GM19238 (cell line): ENCODE data around the gene TWIST2.

Experiments used
- DNase-seq: peaks from one replicate; pipeline ENCODE4 v3.0.0; 2011; ENCODE audit warnings: low spot score; ENCODE audit not compliant: insufficient read length

The TWIST2 gene

DNA sequence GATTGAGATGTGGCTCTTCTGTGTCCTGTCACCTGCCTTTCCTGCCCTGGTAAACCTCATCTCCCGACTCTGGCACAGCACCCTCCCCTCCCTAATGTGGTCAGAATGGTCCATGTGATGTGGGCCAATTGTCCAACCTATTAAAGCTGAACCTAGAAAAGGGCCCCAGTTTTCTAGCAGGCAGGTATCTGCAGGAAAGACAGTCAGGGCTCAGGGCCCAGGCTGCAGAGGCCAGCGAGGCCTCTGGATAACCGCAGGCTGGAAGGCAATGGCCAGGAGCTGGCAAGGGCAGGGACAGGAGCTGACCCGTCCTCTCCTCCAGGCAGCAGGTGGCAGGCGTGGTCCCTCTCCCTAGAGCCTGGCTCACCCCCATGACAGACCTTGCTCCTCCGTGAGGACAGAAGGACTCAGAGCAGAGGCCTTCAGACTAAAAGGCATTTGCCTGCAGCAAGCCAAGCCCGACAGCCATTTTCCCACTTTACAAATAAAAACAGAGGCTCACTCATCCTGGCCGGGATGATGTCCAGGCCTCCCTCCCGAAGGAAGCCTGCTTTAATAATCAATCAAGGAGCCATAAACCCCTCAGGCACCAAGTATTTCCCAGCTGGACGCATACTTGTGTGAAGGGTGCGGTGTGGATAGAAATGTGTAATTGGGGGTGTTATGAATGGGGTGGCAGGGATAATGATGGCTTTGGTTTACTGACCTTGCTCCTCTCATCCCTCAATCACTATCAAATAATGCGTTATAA lies 107.1 kb downstream of the TWIST2 start:
- DNase-seq: no peak

DNA sequence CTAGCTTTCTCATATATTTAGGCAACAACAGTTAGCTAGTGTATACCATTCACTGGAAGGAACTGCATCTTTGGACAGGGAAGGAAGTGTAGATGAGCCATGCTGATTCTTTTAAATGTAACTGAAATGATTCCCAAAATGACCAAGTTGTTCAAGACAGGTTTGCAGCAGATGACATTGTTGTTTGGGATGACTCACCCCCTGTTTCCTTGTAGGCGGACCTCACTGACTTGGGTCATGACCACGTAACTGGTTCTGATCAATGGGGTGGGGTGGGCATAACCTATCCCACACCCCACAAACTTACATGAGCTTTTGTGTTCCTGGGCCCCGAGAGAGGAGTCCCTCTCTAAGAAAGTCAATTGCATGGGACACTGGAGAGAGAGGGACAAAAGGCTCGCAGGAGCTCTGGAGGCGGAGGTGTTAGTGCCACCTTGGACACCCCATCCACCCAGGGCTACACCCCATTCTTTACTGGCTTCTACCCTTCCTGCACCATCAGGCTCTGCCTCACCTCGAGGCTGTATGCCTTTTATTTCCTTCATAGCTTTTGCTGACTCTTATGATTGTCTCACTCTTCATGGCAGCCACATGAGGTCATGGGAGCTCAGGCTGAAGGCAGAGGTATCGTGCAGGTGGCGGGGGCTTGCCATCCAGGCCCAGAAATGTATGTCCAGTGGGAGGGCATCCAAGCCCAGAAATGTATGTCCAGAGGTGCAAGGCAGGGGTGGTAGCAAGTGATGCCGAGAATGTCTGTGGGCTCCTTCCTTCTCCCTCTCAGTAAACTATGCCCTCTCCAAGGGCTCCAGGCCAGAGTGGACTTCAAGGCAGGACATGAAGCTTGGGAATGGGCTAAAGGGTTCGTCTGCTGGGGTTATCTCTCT lies 108.0 kb downstream of the TWIST2 start:
- no peak for DNase-seq

DNA sequence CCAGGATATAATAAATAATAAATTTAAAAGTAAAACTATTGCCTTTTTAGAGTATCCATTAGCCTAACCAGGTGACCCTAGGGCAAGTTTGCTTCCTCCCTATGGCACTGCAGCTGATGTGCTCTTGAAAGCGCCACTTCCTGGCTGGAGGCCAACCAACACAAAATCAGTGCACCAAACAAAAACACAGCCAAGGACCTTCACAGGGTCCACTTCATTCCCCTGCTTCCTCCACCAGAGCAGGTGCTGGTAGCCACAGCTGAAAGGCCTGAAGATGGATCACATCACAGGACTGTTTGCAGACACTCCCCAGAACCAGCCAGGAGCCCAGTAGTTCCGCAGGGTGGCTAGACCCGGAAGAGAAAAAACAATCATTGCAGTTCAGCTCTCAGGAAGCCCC lies 108.8 kb downstream of the TWIST2 start:
- DNase-seq: no peak
